GM06990 (cell line): ENCODE measurements around the gene EPAS1.

Experiments used
- DNase-seq: peaks from one replicate; pipeline ENCODE4 v3.0.0-alpha.2; 2011; ENCODE audit not compliant: insufficient read length; ENCODE audit errors: extremely low read depth
- H3K27me3 ChIP-seq: replicated peaks from 2 replicates; pipeline ENCODE4 v1.6.0; 2011; ENCODE audit warnings: low read length; ENCODE audit not compliant: control insufficient read depth, insufficient read depth
- H3K36me3 ChIP-seq: 2 replicates; pipeline ENCODE4 v1.5.1; 2011; ENCODE audit warnings: low read length; ENCODE audit not compliant: control insufficient read depth, insufficient read depth
- H3K4me3 ChIP-seq: replicated peaks from 2 replicates; pipeline ENCODE4 v1.5.1; 2011; ENCODE audit warnings: low read depth, mild to moderate bottlenecking, control low read depth, low read length
- TF ChIP-seq, protein P1 (sequence below): IDR thresholded peaks from 2 replicates; pipeline ENCODE4 v1.5.1; 2011; ENCODE audit warnings: low read length, control low read depth, mild to moderate bottlenecking, inconsistent platforms; ENCODE audit not compliant: insufficient read depth, poor library complexity, severe bottlenecking

The EPAS1 gene

DNA sequence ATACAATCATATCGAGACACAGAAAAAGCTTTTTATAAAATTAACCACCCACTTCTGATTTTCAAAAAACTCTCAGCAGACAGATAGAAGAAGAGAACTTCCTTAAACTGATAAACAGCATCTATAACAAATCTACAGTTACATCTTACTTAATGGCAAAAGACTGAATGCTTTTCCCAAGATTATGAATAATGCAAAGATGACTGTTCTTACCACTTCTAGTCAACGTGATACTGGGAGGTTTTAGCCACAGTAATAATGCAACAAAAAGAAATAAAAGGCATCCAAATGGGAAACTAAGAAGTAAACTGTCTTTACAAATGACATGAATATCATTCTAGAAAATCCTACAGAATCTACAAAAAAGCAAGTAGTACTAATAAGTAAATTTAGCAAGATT is 124.2 kb downstream of the EPAS1 start:
- H3K4me3 ChIP-seq: no peak overlapping the region
- TF ChIP-seq, protein P1, sequence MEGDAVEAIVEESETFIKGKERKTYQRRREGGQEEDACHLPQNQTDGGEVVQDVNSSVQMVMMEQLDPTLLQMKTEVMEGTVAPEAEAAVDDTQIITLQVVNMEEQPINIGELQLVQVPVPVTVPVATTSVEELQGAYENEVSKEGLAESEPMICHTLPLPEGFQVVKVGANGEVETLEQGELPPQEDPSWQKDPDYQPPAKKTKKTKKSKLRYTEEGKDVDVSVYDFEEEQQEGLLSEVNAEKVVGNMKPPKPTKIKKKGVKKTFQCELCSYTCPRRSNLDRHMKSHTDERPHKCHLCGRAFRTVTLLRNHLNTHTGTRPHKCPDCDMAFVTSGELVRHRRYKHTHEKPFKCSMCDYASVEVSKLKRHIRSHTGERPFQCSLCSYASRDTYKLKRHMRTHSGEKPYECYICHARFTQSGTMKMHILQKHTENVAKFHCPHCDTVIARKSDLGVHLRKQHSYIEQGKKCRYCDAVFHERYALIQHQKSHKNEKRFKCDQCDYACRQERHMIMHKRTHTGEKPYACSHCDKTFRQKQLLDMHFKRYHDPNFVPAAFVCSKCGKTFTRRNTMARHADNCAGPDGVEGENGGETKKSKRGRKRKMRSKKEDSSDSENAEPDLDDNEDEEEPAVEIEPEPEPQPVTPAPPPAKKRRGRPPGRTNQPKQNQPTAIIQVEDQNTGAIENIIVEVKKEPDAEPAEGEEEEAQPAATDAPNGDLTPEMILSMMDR: no peak
- no peaks in the 10 kb centered on the region for H3K36me3 ChIP-seq
- DNase-seq: no peak
- no peaks in the 10 kb centered on the region for H3K27me3 ChIP-seq

- DNase-seq: no peak
- Histone ChIP-seq H3K36me3 (no peaks in the 10 kb centered on the region), H3K27me3 (no peaks in the 10 kb centered on the region), H3K4me3 (no peak overlapping the region)
- TF ChIP-seq, protein P1: no peak
These were observed 125.6 kb downstream of the EPAS1 start for GRCh38 chr2:46422717-46423394.

DNA sequence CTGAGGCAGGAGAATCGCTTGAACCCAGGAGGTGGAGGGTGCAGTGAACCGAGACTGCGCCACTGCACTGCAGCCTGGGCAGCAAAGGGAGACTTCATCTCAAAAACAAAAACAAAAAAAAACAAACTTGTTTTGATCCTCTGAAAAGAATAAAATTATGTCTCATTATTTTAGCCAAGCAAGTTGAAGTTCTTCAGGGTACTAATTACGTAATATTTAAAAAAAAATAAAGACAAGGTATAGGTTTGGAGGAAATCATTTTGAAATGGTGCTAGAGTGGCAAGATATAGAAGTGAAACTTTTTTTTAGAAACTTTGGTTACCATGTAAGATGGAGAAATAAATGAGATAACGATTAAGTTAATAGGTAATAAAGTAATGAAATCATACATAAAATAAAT is 127.7 kb downstream of the EPAS1 start:
- no peak for DNase-seq

GRCh38 chr2:46428911-46429436 is 131.8 kb downstream of the EPAS1 start:
- Histone ChIP-seq H3K27me3 (no peaks in the 10 kb centered on the region; the same call in 1 of the 2 replicates), H3K4me3 (no peak overlapping the region), H3K36me3 (no peaks in the 10 kb centered on the region)
- DNase-seq: no peak
- TF ChIP-seq, protein P1: no peak

More for the DNA sequence above, 127.7 kb downstream of the EPAS1 start:
- no peaks in the 10 kb centered on the region for H3K36me3 ChIP-seq
- H3K27me3 ChIP-seq: no peaks in the 10 kb centered on the region
- TF ChIP-seq, protein P1: no peak
- H3K4me3 ChIP-seq: no peak overlapping the region

DNA sequence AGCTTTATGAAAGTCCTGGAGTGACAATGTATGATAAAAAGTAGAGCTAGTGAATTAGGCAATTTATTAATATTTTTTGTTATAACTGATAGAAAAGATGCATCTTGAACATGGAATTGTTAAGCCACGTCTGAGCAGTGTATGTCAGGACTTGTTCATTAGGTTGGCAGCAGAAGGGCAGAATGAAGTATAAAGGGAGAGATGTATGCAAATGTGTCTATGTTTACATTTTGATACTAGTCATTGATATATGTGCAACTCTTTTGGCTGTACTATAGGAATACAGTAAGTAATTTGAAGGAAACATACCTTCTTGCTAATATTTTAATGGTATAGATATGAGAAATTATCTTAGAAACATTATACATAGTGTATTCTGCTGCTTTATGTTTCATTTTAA is 133.2 kb downstream of the EPAS1 start:
- Histone ChIP-seq H3K27me3 (no peaks in the 10 kb centered on the region; the same call in 1 of the 2 replicates), H3K4me3 (no peak overlapping the region), H3K36me3 (no peaks in the 10 kb centered on the region)
- no peak for DNase-seq
- TF ChIP-seq, protein P1: no peak

DNA sequence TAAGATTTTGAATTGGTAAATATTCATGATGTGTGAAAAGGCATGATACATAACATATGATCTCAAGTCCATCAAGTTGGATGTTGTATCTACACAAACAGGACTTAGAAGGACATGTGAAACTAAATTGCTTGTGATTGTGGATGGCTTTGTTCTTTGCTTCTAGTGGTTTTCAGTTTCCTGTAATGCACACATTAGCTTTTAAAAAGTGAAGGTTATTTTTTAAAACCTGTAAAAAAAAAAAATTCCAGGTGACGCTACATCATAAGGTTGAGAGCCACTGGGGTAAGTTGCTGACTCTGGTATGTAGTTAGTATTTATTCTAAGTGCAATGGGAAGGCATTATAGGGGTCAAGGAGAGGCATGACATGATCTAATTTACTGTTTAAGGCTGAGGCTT is 133.8 kb downstream of the EPAS1 start:
- DNase-seq: no peak
- Histone ChIP-seq H3K4me3 (no peak overlapping the region), H3K36me3 (no peaks in the 10 kb centered on the region), H3K27me3 (no peaks in the 10 kb centered on the region; the same call in 1 of the 2 replicates)
- TF ChIP-seq, protein P1: no peak
